Panc1 (cell line): ENCODE results near the gene KCNQ1.

Experiments used
- POLR2AphosphoS5 ChIP-seq: IDR thresholded peaks from 2 replicates; pipeline ENCODE4 v1.6.1; 2012; ENCODE audit warnings: mild to moderate bottlenecking, low read depth, low read length, moderate library complexity
- SIN3A ChIP-seq: IDR thresholded peaks from 2 replicates; pipeline ENCODE4 v1.6.1; 2012; ENCODE audit warnings: low read depth, mild to moderate bottlenecking, low read length, moderate library complexity, borderline replicate concordance; ENCODE audit not compliant: insufficient read depth
- TCF7L2 ChIP-seq: IDR thresholded peaks from 2 replicates; pipeline ENCODE4 v1.6.1; 2011; ENCODE audit warnings: mild to moderate bottlenecking, low read depth, low read length, inconsistent platforms
- TF ChIP-seq, protein P1 (sequence below): fragments of 450-650 bp; IDR thresholded peaks from 2 replicates; pipeline ENCODE4 v1.5.1; 2017; ENCODE audit warnings: mild to moderate bottlenecking
- TF ChIP-seq, protein P2 (sequence below), 2 experiments: IDR thresholded peaks; 2 replicates each; pipeline ENCODE4 v1.6.1; 2011 to 2012; ENCODE audit warnings: low read depth in 2 of 2, control low read depth in 1 of 2, low read length in 1 of 2, mild to moderate bottlenecking in 1 of 2, moderate library complexity in 1 of 2; ENCODE audit not compliant: insufficient read depth in 1 of 2

GRCh38 chr11:2699185-2699530 is 254.3 kb downstream of the KCNQ1 start:
- TF ChIP-seq, protein P1, sequence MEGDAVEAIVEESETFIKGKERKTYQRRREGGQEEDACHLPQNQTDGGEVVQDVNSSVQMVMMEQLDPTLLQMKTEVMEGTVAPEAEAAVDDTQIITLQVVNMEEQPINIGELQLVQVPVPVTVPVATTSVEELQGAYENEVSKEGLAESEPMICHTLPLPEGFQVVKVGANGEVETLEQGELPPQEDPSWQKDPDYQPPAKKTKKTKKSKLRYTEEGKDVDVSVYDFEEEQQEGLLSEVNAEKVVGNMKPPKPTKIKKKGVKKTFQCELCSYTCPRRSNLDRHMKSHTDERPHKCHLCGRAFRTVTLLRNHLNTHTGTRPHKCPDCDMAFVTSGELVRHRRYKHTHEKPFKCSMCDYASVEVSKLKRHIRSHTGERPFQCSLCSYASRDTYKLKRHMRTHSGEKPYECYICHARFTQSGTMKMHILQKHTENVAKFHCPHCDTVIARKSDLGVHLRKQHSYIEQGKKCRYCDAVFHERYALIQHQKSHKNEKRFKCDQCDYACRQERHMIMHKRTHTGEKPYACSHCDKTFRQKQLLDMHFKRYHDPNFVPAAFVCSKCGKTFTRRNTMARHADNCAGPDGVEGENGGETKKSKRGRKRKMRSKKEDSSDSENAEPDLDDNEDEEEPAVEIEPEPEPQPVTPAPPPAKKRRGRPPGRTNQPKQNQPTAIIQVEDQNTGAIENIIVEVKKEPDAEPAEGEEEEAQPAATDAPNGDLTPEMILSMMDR, result no peak
- TF ChIP-seq POLR2AphosphoS5 (no peak), SIN3A (no peak), TCF7L2 (no peak)
- TF ChIP-seq, protein P2, sequence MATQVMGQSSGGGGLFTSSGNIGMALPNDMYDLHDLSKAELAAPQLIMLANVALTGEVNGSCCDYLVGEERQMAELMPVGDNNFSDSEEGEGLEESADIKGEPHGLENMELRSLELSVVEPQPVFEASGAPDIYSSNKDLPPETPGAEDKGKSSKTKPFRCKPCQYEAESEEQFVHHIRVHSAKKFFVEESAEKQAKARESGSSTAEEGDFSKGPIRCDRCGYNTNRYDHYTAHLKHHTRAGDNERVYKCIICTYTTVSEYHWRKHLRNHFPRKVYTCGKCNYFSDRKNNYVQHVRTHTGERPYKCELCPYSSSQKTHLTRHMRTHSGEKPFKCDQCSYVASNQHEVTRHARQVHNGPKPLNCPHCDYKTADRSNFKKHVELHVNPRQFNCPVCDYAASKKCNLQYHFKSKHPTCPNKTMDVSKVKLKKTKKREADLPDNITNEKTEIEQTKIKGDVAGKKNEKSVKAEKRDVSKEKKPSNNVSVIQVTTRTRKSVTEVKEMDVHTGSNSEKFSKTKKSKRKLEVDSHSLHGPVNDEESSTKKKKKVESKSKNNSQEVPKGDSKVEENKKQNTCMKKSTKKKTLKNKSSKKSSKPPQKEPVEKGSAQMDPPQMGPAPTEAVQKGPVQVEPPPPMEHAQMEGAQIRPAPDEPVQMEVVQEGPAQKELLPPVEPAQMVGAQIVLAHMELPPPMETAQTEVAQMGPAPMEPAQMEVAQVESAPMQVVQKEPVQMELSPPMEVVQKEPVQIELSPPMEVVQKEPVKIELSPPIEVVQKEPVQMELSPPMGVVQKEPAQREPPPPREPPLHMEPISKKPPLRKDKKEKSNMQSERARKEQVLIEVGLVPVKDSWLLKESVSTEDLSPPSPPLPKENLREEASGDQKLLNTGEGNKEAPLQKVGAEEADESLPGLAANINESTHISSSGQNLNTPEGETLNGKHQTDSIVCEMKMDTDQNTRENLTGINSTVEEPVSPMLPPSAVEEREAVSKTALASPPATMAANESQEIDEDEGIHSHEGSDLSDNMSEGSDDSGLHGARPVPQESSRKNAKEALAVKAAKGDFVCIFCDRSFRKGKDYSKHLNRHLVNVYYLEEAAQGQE (IDR thresholded peaks at IDR 0.05; ENCODE audit: insufficient read depth in 1 of 2, low read depth in 2 of 2, low read length in 1 of 2), result no peak
